Panc1 (cell line): Measurements from ENCODE around the gene METTL26. TPM values are rescaled to one million over a fixed set of nuclear protein-coding genes. Genes with fewer than 3 reads are reported as not detected.

Experiments used
- ATAC-seq: fragments of 200-7000 bp; cut with Tn5 transposase; 2 replicates; pipeline ENCODE4 v1.9.1; 2020; ENCODE audit warnings: mild to moderate bottlenecking, moderate library complexity
- BruUV-seq: library from RNA; stranded (reverse); fragments of 400-500 nt; replicated peaks from 2 replicates; lab custom pipeline; 2021; lab: Mats Ljungman, UMichigan
- CTCF ChIA-PET: fragments of 300-600 bp; sonication (Branson Sonifier 250); formaldehyde crosslinking; loops from one replicate; lab custom pipeline; 2022; ENCODE audit warnings: antibody characterized with exemption; lab: Charles Lee
- POLR2A ChIA-PET: fragments of 300-600 bp; sonication (Branson Sonifier 250); formaldehyde crosslinking; loops from one replicate; lab custom pipeline; 2022; ENCODE audit warnings: antibody characterized with exemption; lab: Charles Lee
- DNase-seq: peaks from one replicate; pipeline ENCODE4 v3.0.0-alpha.2; 2010; ENCODE audit warnings: low read depth, low spot score
- H3K27ac ChIP-seq: 2 replicates; pipeline ENCODE4 v1.5.1; 2011; ENCODE audit warnings: mild to moderate bottlenecking, low read length, inconsistent platforms
- H3K27me3 ChIP-seq: fragments of 200-500 bp; sonication (Bioruptor generic); 2 replicates; pipeline ENCODE4 v1.6.0; 2014; ENCODE audit warnings: low read length, inconsistent platforms; ENCODE audit not compliant: control insufficient read depth, insufficient read depth
- H3K36me3 ChIP-seq: fragments of 200-500 bp; sonication (Bioruptor generic); 2 replicates; pipeline ENCODE4 v1.5.1; 2014; ENCODE audit warnings: inconsistent platforms, mild to moderate bottlenecking, low read length, moderate library complexity; ENCODE audit not compliant: control insufficient read depth, insufficient read depth
- H3K4me1 ChIP-seq: 2 replicates; pipeline ENCODE4 v1.5.1; 2011; ENCODE audit warnings: inconsistent platforms, mild to moderate bottlenecking, low read length, moderate library complexity; ENCODE audit not compliant: control insufficient read depth, insufficient read depth
- H3K4me3 ChIP-seq, 2 experiments: 2 replicates each; pipeline ENCODE4 v1.5.1; 2011 to 2012; ENCODE audit warnings: low read depth in 2 of 2, low read length in 2 of 2, mild to moderate bottlenecking in 2 of 2, inconsistent platforms in 1 of 2, moderate library complexity in 1 of 2
- H3K9me3 ChIP-seq: fragments of 200-500 bp; sonication (Bioruptor generic); 2 replicates; pipeline ENCODE4 v1.5.1; 2014; ENCODE audit warnings: low read depth, mild to moderate bottlenecking, inconsistent platforms, low read length, moderate library complexity; ENCODE audit not compliant: control insufficient read depth, insufficient read depth
- POLR2AphosphoS5 ChIP-seq: IDR thresholded peaks from 2 replicates; pipeline ENCODE4 v1.6.1; 2012; ENCODE audit warnings: mild to moderate bottlenecking, low read depth, low read length, moderate library complexity
- SIN3A ChIP-seq: IDR thresholded peaks from 2 replicates; pipeline ENCODE4 v1.6.1; 2012; ENCODE audit warnings: low read depth, mild to moderate bottlenecking, low read length, moderate library complexity, borderline replicate concordance; ENCODE audit not compliant: insufficient read depth
- TCF7L2 ChIP-seq: IDR thresholded peaks from 2 replicates; pipeline ENCODE4 v1.6.1; 2011; ENCODE audit warnings: mild to moderate bottlenecking, low read depth, low read length, inconsistent platforms
- in situ Hi-C: cut with HindIII; loops from 2 replicates; pipeline ENCODE4 v1.10.0; 2016; ENCODE audit warnings: low sequenced_read_pairs, low pct_unique_long_range_greater_than_20kb
- intact Hi-C: fragments of 100-400 bp; cut with micrococcal nuclease; formaldehyde crosslinking; loops from one replicate; pipeline ENCODE4 v1.10.0; 2022; ENCODE audit not compliant: unreplicated experiment
- total RNA-seq: library from RNA; stranded (reverse); gene quantifications from one replicate; pipeline ENCODE4 v1.2.1, GENCODE V29; 2021; ENCODE audit not compliant: unreplicated experiment
- TF ChIP-seq, protein P1 (sequence below), 2 experiments: IDR thresholded peaks; 2 replicates each; pipeline ENCODE4 v1.6.1; 2011 to 2012; ENCODE audit warnings: low read depth in 2 of 2, control low read depth in 1 of 2, low read length in 1 of 2, mild to moderate bottlenecking in 1 of 2, moderate library complexity in 1 of 2; ENCODE audit not compliant: insufficient read depth in 1 of 2
- TF ChIP-seq, protein P2 (sequence below): fragments of 450-650 bp; IDR thresholded peaks from 2 replicates; pipeline ENCODE4 v1.5.1; 2017; ENCODE audit warnings: mild to moderate bottlenecking

The METTL26 gene
- total RNA-seq, 1 experiment from 2014 or later = 91.8 TPM

DNA sequence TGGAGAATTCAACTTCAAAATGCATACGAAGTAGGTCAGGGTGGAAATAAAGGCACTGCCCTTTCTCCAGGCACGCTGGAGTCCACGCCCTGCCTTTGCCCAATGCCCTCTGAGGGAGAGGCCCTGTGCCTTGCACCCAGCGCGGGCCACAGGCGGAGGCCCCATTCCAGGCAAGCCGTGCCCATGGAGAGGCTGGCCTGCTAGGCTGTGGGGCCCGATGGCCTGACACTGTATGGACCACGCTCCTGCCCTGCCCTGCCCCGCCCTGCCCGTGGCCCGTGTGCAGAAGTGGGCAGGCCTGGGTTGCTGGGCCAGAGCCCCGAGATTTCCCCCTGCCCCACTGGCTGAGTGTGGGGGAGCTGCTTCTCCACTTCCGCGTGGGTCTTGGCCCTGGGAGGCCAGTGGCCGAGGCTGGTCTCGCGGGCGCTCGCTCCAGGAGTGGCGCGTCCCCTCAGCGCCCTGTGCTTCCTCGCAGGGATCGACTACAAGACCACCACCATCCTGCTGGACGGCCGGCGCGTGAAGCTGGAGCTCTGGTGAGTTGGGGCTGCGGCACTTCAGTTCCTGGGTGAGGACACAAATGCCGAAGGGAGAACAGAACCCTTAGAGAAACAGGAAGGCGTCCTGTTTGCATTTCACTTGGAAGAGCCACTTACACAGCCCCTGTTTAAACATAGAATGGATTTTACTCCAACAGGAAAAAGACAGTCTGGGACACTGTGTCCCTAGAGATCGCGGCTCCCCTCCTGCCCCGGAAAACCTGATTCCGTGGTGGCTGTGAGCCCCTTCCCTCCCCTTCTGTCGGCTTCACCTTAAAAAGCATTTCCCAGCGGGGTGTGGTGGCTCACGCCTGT lies 19.1 kb downstream of the METTL26 start:
- ChIA-PET POLR2A (no interaction called here), CTCF (no interaction called here)
- Histone ChIP-seq H3K9me3 (no peaks in the 10 kb centered on the region), H3K4me1 (peaks cover 12% of the 10 kb centered on the region), H3K27me3 (no peaks in the 10 kb centered on the region), H3K36me3 (no peaks in the 10 kb centered on the region), H3K4me3 (no peak overlapping the region), H3K27ac (no peak overlapping the region)
- TF ChIP-seq TCF7L2 (no peak), SIN3A (no peak), POLR2AphosphoS5 (no peak)
- TF ChIP-seq, protein P1, sequence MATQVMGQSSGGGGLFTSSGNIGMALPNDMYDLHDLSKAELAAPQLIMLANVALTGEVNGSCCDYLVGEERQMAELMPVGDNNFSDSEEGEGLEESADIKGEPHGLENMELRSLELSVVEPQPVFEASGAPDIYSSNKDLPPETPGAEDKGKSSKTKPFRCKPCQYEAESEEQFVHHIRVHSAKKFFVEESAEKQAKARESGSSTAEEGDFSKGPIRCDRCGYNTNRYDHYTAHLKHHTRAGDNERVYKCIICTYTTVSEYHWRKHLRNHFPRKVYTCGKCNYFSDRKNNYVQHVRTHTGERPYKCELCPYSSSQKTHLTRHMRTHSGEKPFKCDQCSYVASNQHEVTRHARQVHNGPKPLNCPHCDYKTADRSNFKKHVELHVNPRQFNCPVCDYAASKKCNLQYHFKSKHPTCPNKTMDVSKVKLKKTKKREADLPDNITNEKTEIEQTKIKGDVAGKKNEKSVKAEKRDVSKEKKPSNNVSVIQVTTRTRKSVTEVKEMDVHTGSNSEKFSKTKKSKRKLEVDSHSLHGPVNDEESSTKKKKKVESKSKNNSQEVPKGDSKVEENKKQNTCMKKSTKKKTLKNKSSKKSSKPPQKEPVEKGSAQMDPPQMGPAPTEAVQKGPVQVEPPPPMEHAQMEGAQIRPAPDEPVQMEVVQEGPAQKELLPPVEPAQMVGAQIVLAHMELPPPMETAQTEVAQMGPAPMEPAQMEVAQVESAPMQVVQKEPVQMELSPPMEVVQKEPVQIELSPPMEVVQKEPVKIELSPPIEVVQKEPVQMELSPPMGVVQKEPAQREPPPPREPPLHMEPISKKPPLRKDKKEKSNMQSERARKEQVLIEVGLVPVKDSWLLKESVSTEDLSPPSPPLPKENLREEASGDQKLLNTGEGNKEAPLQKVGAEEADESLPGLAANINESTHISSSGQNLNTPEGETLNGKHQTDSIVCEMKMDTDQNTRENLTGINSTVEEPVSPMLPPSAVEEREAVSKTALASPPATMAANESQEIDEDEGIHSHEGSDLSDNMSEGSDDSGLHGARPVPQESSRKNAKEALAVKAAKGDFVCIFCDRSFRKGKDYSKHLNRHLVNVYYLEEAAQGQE (IDR thresholded peaks at IDR 0.05; ENCODE audit: insufficient read depth in 1 of 2, low read depth in 2 of 2, low read length in 1 of 2) = no peak
- TF ChIP-seq, protein P2, sequence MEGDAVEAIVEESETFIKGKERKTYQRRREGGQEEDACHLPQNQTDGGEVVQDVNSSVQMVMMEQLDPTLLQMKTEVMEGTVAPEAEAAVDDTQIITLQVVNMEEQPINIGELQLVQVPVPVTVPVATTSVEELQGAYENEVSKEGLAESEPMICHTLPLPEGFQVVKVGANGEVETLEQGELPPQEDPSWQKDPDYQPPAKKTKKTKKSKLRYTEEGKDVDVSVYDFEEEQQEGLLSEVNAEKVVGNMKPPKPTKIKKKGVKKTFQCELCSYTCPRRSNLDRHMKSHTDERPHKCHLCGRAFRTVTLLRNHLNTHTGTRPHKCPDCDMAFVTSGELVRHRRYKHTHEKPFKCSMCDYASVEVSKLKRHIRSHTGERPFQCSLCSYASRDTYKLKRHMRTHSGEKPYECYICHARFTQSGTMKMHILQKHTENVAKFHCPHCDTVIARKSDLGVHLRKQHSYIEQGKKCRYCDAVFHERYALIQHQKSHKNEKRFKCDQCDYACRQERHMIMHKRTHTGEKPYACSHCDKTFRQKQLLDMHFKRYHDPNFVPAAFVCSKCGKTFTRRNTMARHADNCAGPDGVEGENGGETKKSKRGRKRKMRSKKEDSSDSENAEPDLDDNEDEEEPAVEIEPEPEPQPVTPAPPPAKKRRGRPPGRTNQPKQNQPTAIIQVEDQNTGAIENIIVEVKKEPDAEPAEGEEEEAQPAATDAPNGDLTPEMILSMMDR = no peak
- BruUV-seq = no TSS peak
- no peak for DNase-seq
- in situ Hi-C loops = no loop called here
- ATAC-seq = no peak
- intact Hi-C loops = no loop called here

DNA sequence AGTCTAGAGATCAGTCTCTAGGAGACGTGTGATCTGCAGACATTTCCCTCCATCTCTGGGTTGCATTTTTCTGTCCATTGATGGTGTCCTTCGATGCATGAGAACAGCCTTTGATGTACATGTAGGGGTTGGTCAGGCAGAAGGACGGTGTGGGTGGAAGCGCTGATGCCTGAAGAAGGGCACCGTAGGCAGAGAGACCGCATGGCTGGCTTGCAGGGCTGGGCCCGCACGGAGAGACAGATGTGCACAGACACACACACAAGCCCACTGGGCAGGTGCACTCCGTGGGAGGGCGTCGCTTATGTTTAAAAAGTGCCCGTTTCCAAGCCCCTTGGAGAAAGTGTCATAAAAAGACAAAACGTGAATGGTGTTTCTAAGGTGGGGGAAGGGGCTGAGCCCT lies 21.0 kb downstream of the METTL26 start:
- POLR2A ChIA-PET = no interaction called here
- ATAC-seq = no peak
- CTCF ChIA-PET = no interaction called here

More for the DNA sequence above, 21.0 kb downstream of the METTL26 start:
- no peak for DNase-seq
- no peak overlapping the region for H3K4me3 ChIP-seq
- intact Hi-C loops (no loop called here), in situ Hi-C loops (no loop called here)
- BruUV-seq = TSS peak; percentile 68
- no peak overlapping the region for H3K27ac ChIP-seq
- no peaks in the 10 kb centered on the region for H3K4me1 ChIP-seq
- H3K9me3 ChIP-seq = no peaks in the 10 kb centered on the region
- no peaks in the 10 kb centered on the region for H3K27me3 ChIP-seq
- TF ChIP-seq POLR2AphosphoS5 (no peak), TCF7L2 (no peak), SIN3A (no peak)
- TF ChIP-seq, protein P2 = no peak
- TF ChIP-seq, protein P1 (IDR thresholded peaks at IDR 0.05; ENCODE audit: insufficient read depth in 1 of 2, low read depth in 2 of 2, low read length in 1 of 2) = no peak
- H3K36me3 ChIP-seq = no peaks in the 10 kb centered on the region
